LNCAP (cell line): ENCODE data around the gene ABCC4.

ENCODE experiments used
- CTCF ChIP-seq: fragments of 450-650 bp; IDR thresholded peaks from 2 replicates; pipeline ENCODE4 v1.5.1; 2017; ENCODE audit warnings: mild to moderate bottlenecking

ABCC4 gene

GRCh38 chr13:95164830-95165229 lies 136.4 kb downstream of the ABCC4 start:
- TF ChIP-seq CTCF = no peak

GRCh38 chr13:95160112-95160906 lies 140.9 kb downstream of the ABCC4 start:
- TF ChIP-seq CTCF = no peak

GRCh38 chr13:95159458-95159857 lies 141.8 kb downstream of the ABCC4 start:
- TF ChIP-seq CTCF = no peak

- peak; percentile 60 for TF ChIP-seq CTCF
Observed at GRCh38 chr13:95156208-95156607, 145.0 kb downstream of the ABCC4 start.

- TF ChIP-seq CTCF = no peak
Observed at GRCh38 chr13:95155504-95155903, 145.7 kb downstream of the ABCC4 start.

- no peak for TF ChIP-seq CTCF
Observed at GRCh38 chr13:95155093-95155492, 146.2 kb downstream of the ABCC4 start.

GRCh38 chr13:95154413-95154886 lies 146.8 kb downstream of the ABCC4 start:
- no peak for TF ChIP-seq CTCF
